ES-I3 (cell line): ENCODE results near the gene DCDC2.

Source experiments
- H3K36me3 ChIP-seq: 2 replicates; pipeline ENCODE4 v1.6.1; 2013; ENCODE audit warnings: mild to moderate bottlenecking, low read length, control low read depth, moderate library complexity; ENCODE audit not compliant: insufficient read depth
- H3K4me1 ChIP-seq: 2 replicates; pipeline ENCODE4 v1.6.1; 2013; ENCODE audit warnings: mild to moderate bottlenecking, control low read depth, low read length; ENCODE audit not compliant: insufficient read depth
- H3K9ac ChIP-seq: 2 replicates; pipeline ENCODE4 v1.6.1; 2013; ENCODE audit warnings: low read depth, mild to moderate bottlenecking, low read length, moderate library complexity
- H3K9me3 ChIP-seq: 2 replicates; pipeline ENCODE4 v1.6.1; 2013; ENCODE audit warnings: mild to moderate bottlenecking, low read length, moderate library complexity; ENCODE audit not compliant: control insufficient read depth, insufficient read depth

The DCDC2 gene

GRCh38 chr6:24131751-24132150 is 226.1 kb downstream of the DCDC2 start:
- H3K9me3 ChIP-seq: no peaks in the 10 kb centered on the region
- H3K4me1 ChIP-seq: no peaks in the 10 kb centered on the region
- H3K36me3 ChIP-seq: no peaks in the 10 kb centered on the region
- no peak overlapping the region for H3K9ac ChIP-seq

- Histone ChIP-seq H3K9me3 (no peaks in the 10 kb centered on the region), H3K4me1 (no peaks in the 10 kb centered on the region), H3K9ac (no peak overlapping the region), H3K36me3 (no peaks in the 10 kb centered on the region)
Measured at GRCh38 chr6:24127316-24127715, 230.5 kb downstream of the DCDC2 start.

GRCh38 chr6:24126586-24127192 is 231.2 kb downstream of the DCDC2 start:
- H3K9ac ChIP-seq: peak overlapping the region; percentile 58; the same call in 1 of the 2 replicates
- H3K4me1 ChIP-seq: no peaks in the 10 kb centered on the region

GRCh38 chr6:24125980-24126379 is 231.9 kb downstream of the DCDC2 start, which contains the start of gene NRSN1:
TSS of gene NRSN1 (plus strand) at chr6:24126215. CDS start at chr6:24134328, 8,113 bp downstream.
- H3K36me3 ChIP-seq: no peaks in the 10 kb centered on the region
- peak within 1 kb of the TSS; percentile 58; the same call in 1 of the 2 replicates for H3K9ac ChIP-seq
- H3K4me1 ChIP-seq: no peaks in the 10 kb centered on the region
- H3K9me3 ChIP-seq: no peaks in the 10 kb centered on the region

More at GRCh38 chr6:24126586-24127192, 231.2 kb downstream of the DCDC2 start:
- Histone ChIP-seq H3K36me3 (no peaks in the 10 kb centered on the region), H3K9me3 (no peaks in the 10 kb centered on the region)

GRCh38 chr6:24122139-24122538 is 235.7 kb downstream of the DCDC2 start:
- no peaks in the 10 kb centered on the region for H3K9me3 ChIP-seq
- no peaks in the 10 kb centered on the region for H3K4me1 ChIP-seq
- no peaks in the 10 kb centered on the region for H3K36me3 ChIP-seq
- H3K9ac ChIP-seq: no peak overlapping the region
